ENCODE data around the gene TCF12. TPM values are rescaled to one million over a fixed set of nuclear protein-coding genes. Genes with fewer than 3 reads are reported as not detected.

The TCF12 gene
- total RNA-seq, 2 experiments from 2014 or later, result 55.8 to 59.4 TPM

- no peak for DNase-seq
- H3K27ac Mint-ChIP-seq, result no peak overlapping the region
- no peaks in the 10 kb centered on the region for H3K9me3 Mint-ChIP-seq
- H3K4me1 Mint-ChIP-seq, result no peaks in the 10 kb centered on the region
- peaks cover 24% of the 10 kb centered on the region for H3K36me3 Mint-ChIP-seq
- H3K27me3 Mint-ChIP-seq, result no peaks in the 10 kb centered on the region
- H3K4me3 Mint-ChIP-seq, result no peak overlapping the region
These were observed 318.3 kb downstream of the TCF12 start for GRCh38 chr15:57236561-57237300.

DNA sequence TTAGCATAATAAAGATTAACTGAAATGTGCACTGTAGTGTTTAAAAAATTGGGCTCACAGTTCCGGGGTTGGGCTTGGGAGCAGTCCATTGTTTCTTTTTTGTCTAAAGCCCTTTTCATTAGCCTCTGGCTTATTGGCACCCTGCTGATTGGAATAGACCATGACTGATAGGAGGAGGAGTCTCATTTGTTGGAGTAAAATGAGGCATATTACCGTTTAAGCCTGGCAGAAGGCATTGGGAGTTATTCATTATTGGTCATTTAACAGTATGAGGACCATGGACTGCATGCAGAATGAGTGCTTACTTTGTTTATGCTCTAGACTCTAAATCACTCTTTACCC lies 318.8 kb downstream of the TCF12 start:
- Mint-ChIP-seq H3K9me3 (no peaks in the 10 kb centered on the region), H3K36me3 (peaks cover 24% of the 10 kb centered on the region), H3K4me3 (no peak overlapping the region), H3K27me3 (no peaks in the 10 kb centered on the region), H3K27ac (no peak overlapping the region), H3K4me1 (no peaks in the 10 kb centered on the region)
- DNase-seq, result no peak

DNA sequence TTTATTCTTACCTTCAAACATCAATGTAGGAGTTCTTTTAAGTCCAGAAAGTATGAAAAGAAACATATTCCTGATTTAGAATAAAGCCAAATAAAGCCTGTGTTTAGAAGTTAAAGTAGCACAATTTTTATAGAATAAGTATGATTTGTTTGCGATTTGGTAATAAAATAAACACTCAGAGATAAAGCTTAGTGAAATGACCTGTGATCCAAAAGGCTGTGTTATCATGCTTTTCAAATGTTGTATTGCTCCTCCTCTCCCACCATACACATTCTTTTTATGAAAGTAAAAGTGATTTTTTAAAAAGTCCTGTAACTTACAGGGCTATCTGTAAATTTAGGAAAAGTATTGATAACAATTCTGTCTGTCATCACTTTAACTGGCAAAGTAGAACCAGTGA lies 319.2 kb downstream of the TCF12 start:
- Mint-ChIP-seq H3K4me3 (no peak overlapping the region), H3K36me3 (peaks cover 24% of the 10 kb centered on the region), H3K27me3 (no peaks in the 10 kb centered on the region), H3K9me3 (no peaks in the 10 kb centered on the region), H3K4me1 (no peaks in the 10 kb centered on the region), H3K27ac (no peak overlapping the region)
- DNase-seq, result no peak

GRCh38 chr15:57245130-57245529 lies 326.7 kb downstream of the TCF12 start:
- peaks cover 22% of the 10 kb centered on the region for H3K36me3 Mint-ChIP-seq

GRCh38 chr15:57245714-57246113 lies 327.3 kb downstream of the TCF12 start:
- Mint-ChIP-seq H3K4me3 (no peak overlapping the region), H3K4me1 (no peaks in the 10 kb centered on the region), H3K9me3 (no peaks in the 10 kb centered on the region), H3K36me3 (peaks cover 23% of the 10 kb centered on the region), H3K27me3 (no peaks in the 10 kb centered on the region), H3K27ac (no peak overlapping the region)
- no peak for DNase-seq

More at GRCh38 chr15:57245130-57245529, 326.7 kb downstream of the TCF12 start:
- Mint-ChIP-seq H3K9me3 (no peaks in the 10 kb centered on the region), H3K27me3 (no peaks in the 10 kb centered on the region), H3K4me3 (no peak overlapping the region), H3K4me1 (no peaks in the 10 kb centered on the region), H3K27ac (no peak overlapping the region)
- DNase-seq, result no peak

GRCh38 chr15:57248074-57248473 lies 329.6 kb downstream of the TCF12 start:
- no peak for DNase-seq
- H3K9me3 Mint-ChIP-seq, result no peaks in the 10 kb centered on the region
- no peaks in the 10 kb centered on the region for H3K27me3 Mint-ChIP-seq
- peaks cover 23% of the 10 kb centered on the region for H3K36me3 Mint-ChIP-seq
- H3K4me3 Mint-ChIP-seq, result no peak overlapping the region
- H3K27ac Mint-ChIP-seq, result no peak overlapping the region
- H3K4me1 Mint-ChIP-seq, result no peaks in the 10 kb centered on the region

DNA sequence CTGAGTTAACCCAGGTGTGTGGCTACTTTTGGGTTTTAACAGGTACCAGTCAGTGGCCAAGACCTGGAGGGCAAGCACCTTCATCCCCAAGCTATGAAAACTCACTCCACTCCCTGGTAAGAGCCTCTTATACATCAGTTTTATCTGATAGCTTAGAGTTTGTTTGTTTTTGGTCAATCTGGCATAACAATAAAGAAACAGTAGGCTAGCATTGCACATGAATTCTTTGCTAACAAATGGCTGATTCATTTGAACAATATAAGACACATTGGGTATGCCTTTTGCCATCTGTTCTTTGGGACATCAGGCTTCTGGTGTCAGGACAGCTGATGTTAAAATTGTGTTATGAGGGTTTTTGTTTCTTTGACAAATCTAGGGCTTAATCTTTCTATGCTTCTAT lies 332.9 kb downstream of the TCF12 start:
- Mint-ChIP-seq H3K27ac (no peak overlapping the region), H3K9me3 (no peaks in the 10 kb centered on the region), H3K36me3 (peaks cover 15% of the 10 kb centered on the region), H3K4me1 (no peaks in the 10 kb centered on the region), H3K27me3 (no peaks in the 10 kb centered on the region), H3K4me3 (no peak overlapping the region)
- DNase-seq, result no peak

DNA sequence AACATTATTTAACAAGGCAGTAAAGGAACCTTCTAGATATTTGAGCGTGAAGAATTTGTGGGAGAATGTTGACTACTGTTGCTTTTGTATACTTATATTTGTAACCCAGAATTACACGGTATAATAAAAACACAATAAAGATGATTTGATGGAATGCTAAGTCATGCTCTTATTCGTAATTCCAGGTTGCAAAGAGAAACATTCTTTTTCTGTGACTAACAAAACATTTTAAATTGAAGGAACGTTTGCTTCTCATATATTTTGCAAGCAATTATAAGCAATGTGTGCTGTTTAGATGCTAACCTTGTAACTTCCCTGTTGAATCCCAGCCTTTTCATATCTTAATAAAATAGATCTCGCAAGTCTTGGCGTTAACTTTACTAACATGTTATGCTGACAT lies 333.5 kb downstream of the TCF12 start:
- no peak overlapping the region for H3K4me3 Mint-ChIP-seq
- H3K36me3 Mint-ChIP-seq, result peaks cover 9% of the 10 kb centered on the region
- no peak for DNase-seq
- H3K27me3 Mint-ChIP-seq, result no peaks in the 10 kb centered on the region
- no peaks in the 10 kb centered on the region for H3K4me1 Mint-ChIP-seq
- no peak overlapping the region for H3K27ac Mint-ChIP-seq
- H3K9me3 Mint-ChIP-seq, result no peaks in the 10 kb centered on the region

DNA sequence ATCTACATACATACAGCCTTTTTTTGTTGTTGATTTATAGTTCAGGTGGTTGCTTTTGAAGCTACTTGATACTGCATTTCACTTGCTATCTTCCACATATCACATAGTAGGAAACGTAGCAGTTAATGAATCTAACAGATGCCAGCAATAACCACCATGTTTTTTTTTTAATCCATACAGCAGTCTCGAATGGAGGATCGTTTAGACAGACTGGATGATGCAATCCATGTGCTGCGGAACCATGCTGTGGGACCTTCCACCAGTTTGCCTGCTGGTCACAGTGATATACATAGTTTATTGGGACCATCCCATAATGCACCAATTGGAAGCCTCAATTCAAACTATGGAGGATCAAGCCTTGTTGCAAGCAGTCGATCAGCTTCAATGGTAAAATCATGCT lies 334.6 kb downstream of the TCF12 start:
- Mint-ChIP-seq H3K27me3 (no peaks in the 10 kb centered on the region), H3K27ac (no peak overlapping the region), H3K9me3 (no peaks in the 10 kb centered on the region), H3K36me3 (peaks cover 3% of the 10 kb centered on the region), H3K4me1 (no peaks in the 10 kb centered on the region), H3K4me3 (no peak overlapping the region)
- DNase-seq, result no peak

DNA sequence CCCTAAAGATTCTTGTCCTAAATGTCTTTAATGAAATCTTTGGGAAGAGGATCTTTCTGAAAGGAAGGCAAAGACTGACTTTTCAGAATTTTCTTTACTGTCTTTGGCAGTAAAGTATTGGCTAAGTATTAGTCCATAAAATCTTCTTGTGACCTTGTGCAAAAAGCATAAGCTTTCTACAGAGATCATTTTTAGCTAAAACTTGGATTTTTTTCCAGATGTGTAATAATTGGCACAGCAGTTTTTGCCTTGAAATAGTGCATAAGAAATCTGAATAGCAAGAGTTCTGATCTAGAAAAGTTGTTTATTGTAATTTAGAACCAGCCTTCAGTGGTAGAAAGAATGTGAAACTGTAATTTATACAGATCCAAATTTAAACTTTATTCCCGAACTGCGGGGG lies 335.1 kb downstream of the TCF12 start:
- H3K27me3 Mint-ChIP-seq, result no peaks in the 10 kb centered on the region
- H3K27ac Mint-ChIP-seq, result no peak overlapping the region
- no peak overlapping the region for H3K4me3 Mint-ChIP-seq
- peaks cover 3% of the 10 kb centered on the region for H3K36me3 Mint-ChIP-seq
- no peaks in the 10 kb centered on the region for H3K9me3 Mint-ChIP-seq
- no peaks in the 10 kb centered on the region for H3K4me1 Mint-ChIP-seq
- DNase-seq, result no peak

- Mint-ChIP-seq H3K27ac (no peak overlapping the region), H3K9me3 (no peaks in the 10 kb centered on the region), H3K27me3 (no peaks in the 10 kb centered on the region), H3K4me3 (no peak overlapping the region), H3K36me3 (peaks cover 2% of the 10 kb centered on the region), H3K4me1 (no peaks in the 10 kb centered on the region)
- no peak for DNase-seq
These were observed 337.4 kb downstream of the TCF12 start for GRCh38 chr15:57255751-57256341.

- no peak overlapping the region for H3K4me3 Mint-ChIP-seq
- H3K27ac Mint-ChIP-seq, result no peak overlapping the region
- H3K9me3 Mint-ChIP-seq, result no peaks in the 10 kb centered on the region
- no peaks in the 10 kb centered on the region for H3K27me3 Mint-ChIP-seq
- H3K36me3 Mint-ChIP-seq, result peaks cover 2% of the 10 kb centered on the region
- no peaks in the 10 kb centered on the region for H3K4me1 Mint-ChIP-seq
- DNase-seq, result no peak
These were observed 338.5 kb downstream of the TCF12 start for GRCh38 chr15:57256939-57257338.

- peaks cover 13% of the 10 kb centered on the region for H3K36me3 Mint-ChIP-seq
- H3K4me1 Mint-ChIP-seq, result no peaks in the 10 kb centered on the region
- DNase-seq, result no peak
- H3K27me3 Mint-ChIP-seq, result no peaks in the 10 kb centered on the region
- no peak overlapping the region for H3K27ac Mint-ChIP-seq
- no peaks in the 10 kb centered on the region for H3K9me3 Mint-ChIP-seq
- H3K4me3 Mint-ChIP-seq, result no peak overlapping the region
These were observed 341.2 kb downstream of the TCF12 start for GRCh38 chr15:57259568-57260040.

DNA sequence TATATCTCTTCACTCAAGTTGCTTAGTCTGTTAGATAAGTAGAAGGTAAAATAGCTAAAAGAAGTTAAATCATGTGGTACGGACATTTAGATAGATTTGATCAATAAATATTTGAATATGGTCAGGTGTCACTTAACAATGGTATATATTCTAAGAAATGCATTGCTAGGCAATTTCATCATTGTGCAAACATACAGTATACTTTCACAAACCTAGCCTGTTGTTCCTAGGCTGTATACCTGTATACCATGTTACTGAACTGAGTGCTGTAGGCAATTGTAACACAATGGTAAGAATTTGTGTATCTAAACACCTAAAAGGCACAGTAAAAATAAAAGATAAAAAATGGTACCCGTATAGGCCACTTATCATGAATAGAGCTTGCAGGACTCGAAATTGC lies 345.1 kb downstream of the TCF12 start:
- H3K9me3 Mint-ChIP-seq, result no peaks in the 10 kb centered on the region
- H3K27ac Mint-ChIP-seq, result no peak overlapping the region
- H3K36me3 Mint-ChIP-seq, result peaks cover 16% of the 10 kb centered on the region
- H3K27me3 Mint-ChIP-seq, result no peaks in the 10 kb centered on the region
- no peaks in the 10 kb centered on the region for H3K4me1 Mint-ChIP-seq
- no peak overlapping the region for H3K4me3 Mint-ChIP-seq
- DNase-seq, result no peak

- Mint-ChIP-seq H3K9me3 (no peaks in the 10 kb centered on the region), H3K4me1 (peaks cover 2% of the 10 kb centered on the region), H3K27ac (no peak overlapping the region), H3K36me3 (peaks cover 42% of the 10 kb centered on the region), H3K4me3 (no peak overlapping the region), H3K27me3 (no peaks in the 10 kb centered on the region)
- no peak for DNase-seq
These were observed 354.4 kb downstream of the TCF12 start for GRCh38 chr15:57272771-57273357.

- Mint-ChIP-seq H3K36me3 (peaks cover 42% of the 10 kb centered on the region), H3K4me1 (peaks cover 2% of the 10 kb centered on the region), H3K27ac (no peak overlapping the region), H3K9me3 (no peaks in the 10 kb centered on the region), H3K27me3 (no peaks in the 10 kb centered on the region), H3K4me3 (no peak overlapping the region)
- DNase-seq, result no peak
These were observed 355.0 kb downstream of the TCF12 start for GRCh38 chr15:57273402-57273801.

Data from activated naive CD8-positive, alpha-beta T cell treated with anti-CD3 and anti-CD28 coated beads for 36 hours (primary cell).